ENCODE results near the gene LYZL6.

GRCh38 chr17:35909408-35909807 is 34.1 kb downstream of the LYZL6 start:
- TF ChIP-seq POLR2A (IDR thresholded peaks at IDR 0.05) (no peak), CTCF (IDR thresholded peaks at IDR 0.05) (no peak), POLR2AphosphoS5 (IDR thresholded peaks at IDR 0.05) (no peak)

Measured in sigmoid colon (tissue), 4 donors.